Activated naive CD4-positive, alpha-beta T cell (primary cell): Measurements from ENCODE around the gene FADS2.

Experiments used
- DNase-seq, 4 experiments: peaks; one replicate each; lab custom pipeline; 2025; lab: John Stamatoyannopoulos, UW

The FADS2 gene

DNA sequence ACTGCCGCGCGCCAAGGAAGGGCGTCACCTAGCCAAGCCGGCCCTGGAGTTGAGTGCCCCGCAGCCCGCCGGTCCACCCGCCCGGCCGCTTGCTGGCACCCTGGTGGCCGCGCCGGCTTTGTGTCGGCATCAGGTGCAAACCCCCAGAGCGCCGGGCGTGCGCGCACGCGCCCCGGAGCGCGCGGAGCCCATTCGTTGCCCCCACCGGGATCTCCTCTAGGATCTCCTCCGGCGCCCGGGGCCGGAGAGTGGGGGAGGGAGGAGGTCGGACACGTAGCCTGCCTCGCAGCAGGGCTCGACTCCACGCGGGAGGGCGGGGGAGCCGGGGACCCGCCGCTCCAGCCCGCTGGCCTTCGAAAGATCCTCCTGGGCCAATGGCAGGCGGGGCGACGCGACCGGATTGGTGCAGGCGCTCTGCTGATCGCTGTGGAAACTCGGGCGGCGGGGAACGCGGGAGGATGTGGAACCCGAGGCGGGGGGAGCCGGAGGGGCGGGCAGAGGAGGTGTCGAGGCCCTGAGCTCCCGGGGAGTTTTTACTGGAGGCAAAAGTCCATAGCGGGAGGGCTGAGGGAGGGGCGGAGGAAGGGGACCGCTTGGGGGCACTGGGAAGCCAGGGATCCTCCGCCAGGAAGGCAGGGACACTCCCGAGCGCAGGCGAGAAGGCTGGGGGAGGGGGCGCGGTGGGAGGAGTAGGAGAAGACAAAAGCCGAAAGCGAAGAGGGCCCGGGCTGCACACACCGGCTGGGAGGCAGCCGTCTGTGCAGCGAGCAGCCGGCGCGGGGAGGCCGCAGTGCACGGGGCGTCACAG, at the start of gene FADS2:
Gene FADS2 (plus strand): TSS at position 730 of the 808 bp plus-strand sequence. CDS start 91 bp downstream, outside the sequence.
- peak in 2 of 4 experiments; percentile 36 to 42 for DNase-seq

DNA sequence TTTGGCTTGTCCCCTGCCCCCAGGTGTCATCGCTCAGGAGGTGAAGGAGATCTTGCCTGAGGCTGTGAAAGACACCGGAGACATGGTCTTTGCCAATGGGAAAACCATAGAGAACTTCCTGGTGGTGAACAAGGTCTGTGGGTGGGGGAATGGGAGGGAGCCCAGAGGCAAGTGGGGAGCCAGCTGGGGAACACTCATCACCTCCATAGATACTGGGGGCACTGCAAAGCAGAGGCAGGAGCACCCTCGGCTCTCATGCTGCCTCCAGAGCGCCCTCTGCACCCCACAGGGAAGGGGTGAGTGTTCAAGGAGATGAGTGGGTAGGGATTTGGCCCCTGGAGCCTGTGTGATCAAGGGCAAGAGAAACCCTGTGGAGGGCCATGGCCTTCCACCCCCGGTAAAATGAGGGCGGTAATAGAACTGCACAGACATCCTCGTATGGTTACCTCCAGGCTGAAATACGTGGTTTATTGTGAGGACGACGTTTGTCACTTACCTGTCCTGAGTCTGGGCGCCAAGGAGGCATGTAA, 49.7 kb upstream of the FADS2 start:
- no peak for DNase-seq

DNA sequence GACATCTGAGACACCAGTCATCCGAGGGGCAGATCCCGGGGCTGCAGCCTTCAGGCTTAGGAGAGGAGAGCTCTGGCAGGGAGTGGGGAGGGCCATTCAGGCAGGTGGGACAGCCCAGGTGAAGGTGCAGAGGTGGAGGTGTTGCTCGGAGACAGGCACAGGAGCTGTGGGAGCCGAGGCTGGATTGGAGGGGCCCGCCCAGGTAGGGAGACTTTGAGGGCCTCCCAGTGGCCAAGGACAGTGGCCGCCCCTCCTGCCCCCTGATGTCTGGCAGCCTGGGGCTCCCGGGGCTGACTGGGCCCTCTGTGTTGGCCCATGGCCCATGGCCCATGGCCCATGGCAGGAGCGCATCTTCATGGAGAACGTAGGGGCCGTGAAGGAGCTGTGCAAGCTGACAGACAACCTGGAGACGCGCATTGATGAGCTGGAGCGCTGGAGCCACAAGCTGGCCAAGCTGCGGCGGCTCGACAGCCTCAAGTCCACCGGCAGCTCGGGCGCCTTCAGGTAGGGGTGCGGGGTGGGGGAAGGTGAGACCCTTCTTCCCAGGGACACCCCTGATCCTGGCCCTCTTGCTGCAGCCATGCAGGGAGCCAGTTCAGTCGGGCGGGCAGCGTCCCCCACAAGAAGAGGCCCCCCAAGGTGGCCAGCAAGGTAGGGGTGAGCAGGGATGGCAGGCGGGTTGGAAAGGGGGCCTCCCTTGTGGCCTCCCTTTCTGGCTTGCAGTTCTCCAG, 49.0 kb upstream of the FADS2 start:
- DNase-seq, result no peak

DNA sequence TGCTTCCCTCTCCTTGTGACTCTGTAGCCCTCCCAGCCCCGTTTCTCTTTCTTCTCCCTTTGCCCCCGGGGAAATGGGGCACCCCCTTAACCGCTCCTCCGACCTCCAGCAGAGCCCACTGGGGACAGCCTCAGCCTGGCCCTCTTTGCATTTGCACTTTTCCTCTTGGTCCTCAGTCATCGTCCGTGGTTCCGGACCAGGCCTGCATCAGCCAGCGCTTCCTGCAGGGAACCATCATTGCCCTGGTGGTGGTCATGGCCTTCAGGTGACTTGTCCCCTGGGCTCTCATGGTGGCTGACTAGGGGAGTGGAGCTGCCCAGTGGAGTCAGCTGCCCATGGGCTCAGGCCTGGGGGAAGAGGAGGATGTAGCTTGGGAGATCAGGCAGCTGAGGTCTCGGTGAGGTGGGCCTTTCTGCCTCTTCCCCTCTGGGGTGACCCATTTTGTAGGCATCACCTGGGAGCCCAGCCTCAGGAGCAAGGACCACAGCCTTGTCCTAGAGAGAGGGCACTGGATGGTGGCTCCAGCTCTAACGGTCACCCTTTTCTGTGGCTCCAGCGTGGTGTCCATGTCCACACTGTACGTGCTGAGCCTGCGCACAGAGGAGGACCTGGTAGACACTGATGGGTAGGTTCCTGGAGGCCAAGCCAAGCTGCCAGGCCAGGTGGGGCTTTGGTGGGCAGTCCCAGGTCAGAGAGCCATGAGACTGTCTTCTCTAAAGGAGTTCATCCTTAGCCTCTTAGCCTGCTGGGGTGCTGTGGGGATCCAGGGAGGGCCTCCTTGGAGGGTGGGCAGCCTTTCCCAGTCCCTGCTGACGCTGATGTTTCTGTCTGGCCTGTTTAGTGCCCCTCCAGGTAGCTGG, 48.2 kb upstream of the FADS2 start:
- DNase-seq, result no peak

DNA sequence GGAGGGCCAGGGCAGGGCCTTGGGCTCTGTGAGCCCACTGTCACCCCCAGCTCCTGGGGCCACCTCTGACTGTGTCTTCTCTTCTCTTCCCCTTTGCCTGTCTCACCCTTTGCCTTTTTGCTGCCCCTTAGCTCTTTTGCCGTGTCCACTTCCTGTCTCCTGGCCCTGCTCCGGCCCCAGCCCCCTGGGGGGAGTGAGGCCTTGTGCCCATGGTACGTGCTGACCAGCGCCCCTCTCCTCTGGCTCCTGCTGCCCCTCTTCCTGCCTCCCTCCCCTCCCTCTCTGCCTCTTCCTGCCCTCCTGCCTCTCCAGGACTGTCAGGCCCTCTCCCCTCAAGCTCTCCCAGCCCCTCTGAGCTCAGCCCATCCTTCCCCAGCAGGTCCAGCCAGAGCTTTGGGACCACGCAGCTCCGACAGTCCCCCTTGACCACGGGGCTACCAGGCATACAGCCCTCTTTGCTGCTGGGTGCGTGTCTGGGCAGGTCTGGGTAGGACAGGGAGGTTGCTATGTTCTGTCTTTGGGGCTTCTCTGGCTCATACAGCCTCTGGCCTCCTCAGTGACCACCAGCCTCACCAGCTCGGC, 47.4 kb upstream of the FADS2 start:
- no peak for DNase-seq

DNA sequence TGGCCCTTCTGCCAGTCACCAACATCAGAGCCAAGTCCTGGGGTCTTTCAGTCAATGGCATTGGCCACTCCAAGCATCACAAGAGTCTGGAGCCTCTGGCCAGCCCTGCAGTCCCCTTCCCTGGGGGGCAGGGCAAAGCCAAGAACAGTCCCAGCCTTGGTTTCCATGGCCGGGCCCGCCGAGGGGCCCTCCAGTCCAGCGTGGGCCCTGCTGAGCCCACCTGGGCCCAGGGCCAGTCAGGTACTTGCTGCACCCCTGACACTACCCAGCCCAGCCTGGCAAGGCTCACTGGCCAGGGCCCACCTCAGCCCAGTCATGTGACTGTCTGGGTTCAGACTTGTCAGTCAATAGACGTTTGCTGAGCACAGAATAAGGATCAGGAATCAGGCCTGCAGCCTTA, 46.5 kb upstream of the FADS2 start:
- DNase-seq, result no peak

DNA sequence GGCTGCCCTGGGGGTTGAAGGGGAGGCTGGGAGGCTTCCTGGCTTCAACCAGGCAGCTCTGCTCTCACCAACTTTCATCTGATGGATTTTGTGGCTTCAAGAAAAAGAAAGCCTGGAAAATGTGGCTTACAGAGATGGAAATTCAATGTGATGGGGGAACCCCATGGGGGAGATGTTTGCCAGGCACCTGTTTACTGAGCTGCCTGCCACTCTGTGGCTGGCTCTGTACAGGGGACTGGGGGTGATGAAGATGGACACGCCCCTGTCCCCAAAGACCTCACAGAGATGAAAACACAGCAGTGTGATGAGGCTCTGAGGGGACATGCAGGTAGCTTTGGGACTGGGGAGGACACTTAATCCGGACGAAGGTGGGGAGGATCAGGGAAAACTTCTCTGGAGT, 45.8 kb upstream of the FADS2 start:
- DNase-seq, result no peak

DNA sequence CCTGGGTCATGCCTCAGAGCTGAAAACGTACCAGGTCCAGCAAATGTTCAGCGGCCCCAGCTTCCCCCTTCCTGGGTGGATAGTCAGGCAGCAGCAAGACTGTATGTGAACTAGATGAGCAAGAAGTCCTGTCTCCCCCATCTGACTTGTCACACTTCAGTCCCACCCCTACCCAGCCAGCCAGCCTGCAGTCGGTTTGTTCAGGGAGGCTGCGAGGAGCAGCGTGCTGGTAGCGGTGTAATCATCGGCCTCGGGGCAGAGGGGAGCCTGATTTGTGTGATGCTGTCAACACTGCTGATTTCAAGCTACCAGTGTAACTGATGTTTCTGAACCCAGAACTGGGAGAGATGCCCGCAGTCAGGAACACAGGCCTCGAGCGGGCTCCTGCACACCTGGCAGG, 45.3 kb upstream of the FADS2 start:
- no peak for DNase-seq

DNA sequence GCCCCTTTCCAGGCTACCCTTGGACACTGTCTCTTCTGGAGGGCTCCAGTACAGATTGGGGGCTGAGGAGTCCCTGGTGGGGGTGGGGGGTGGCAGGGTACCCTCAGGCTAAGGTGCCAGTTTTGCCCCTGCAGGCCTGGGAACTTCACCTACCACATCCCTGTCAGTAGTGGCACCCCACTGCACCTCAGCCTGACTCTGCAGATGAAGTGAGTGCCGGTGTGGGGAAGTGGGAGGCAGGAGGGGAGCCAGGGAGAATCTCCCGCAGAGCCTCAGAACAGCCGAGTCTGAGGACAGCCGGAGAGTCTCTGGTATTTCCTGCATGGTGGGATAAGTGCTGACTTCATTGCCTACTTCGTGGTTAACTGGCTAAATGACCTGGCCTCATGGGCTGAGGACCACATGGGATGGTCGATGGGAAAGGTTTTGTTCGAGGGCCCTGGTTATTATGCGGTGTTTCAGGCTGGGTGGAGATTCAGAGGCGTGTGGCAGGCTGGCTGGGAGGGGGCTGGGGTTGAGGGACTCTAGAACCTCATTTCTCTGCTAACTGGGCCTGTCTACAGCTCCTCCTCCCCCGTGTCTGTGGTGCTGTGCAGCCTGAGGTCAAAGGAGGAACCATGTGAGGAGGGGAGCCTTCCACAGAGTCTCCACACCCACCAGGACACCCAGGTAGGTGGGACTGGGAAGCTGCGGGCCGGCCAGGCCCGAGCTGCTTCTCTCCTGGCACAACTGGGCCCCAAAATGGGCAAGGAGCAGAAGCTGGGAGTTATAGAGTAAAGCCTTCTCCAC, 44.2 kb upstream of the FADS2 start:
- DNase-seq, result no peak

DNA sequence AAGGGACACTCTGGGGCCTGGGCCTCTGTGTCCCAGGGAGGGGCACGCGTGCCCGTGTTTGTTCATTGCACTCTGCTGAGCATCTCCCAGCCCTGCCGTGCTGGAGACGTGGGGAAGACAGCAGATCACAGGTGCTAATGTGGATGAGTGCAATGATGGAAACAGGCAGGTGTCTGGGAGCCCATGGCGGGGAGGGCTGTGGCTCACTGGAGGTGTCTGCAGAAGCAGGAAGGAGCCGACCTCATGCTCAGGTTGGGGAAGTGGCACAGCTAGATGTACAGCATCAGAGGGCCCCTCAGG, 43.6 kb upstream of the FADS2 start:
- DNase-seq, result no peak

DNA sequence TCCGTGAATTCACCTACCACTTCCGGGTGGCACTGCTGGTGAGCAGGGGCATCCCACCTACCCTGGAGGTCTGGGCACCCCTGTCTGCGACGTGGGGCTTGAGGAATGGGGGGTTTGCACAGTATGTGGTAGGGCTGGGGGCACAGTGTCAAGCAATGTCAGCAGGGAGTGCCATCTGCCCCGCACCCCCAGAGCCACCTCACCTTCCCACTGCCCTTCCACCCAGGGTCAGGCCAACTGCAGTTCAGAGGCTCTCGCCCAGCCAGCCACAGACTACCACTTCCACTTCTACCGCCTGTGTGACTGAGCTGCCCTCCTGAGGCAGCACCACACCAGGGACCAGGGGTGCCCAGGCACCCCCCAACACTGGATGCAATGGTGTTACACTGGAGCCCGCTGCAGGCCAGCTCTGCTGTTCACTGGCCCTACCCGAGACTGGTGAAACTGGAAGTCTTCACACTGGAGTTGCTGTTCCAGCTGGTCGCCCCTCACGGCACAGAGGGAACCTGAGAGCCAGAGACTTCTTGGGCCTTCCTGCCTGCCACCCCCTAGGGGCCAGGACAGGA, 42.2 kb upstream of the FADS2 start:
- DNase-seq, result no peak

DNA sequence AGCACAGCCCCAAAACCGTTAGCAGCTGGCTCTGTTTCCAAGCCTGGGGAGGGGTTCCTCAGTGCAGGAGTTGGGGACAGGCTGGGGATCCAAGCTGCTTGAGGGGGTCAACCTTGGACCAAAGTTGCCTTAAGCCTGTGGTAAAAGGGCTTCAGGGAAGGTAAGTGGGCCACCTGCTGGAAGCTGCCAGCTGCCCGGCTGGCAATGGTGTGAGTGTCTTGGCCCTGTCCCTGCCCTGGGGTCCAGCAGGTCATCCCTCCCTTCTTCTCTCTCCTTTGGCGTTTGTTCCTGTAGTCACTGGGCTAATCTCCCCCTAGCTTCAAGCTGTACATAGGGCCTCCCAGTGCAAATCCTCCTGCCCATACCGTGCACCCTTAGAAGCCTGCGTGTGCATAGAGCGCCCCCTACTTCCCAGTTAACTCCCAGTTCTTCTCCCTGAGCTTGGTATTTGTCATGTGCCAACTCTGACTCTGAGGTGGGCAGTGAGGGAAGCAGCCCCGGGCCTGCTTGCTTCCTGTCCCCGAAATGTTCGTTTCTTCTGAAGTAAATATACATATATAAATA, 40.1 kb upstream of the FADS2 start:
- no peak for DNase-seq

DNA sequence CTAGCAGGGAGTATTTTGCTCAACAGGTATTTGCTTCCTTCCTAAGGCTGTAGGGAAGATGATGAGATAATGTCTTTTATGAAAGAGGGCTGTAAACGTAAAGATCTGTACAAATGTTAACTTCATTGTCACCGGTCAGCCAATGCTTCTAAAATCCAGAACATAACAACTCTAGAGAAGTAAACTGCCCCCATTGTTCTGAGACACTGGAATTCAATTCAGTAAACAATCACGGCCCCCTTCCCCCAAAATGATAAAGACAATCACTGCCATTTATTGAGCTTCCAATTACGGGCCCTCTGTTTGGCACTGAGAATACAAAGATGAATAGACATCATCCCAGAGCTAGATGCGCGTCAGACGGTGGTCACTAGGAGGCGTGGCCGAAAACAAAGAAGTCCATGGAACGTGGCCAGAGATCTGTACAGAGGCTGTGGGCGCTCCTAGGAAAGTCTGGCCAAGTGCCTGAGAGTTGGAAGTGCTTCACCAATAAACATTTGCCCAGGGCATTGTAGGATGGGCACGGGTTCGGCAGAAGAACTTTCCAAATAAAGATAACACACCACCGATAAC, 36.3 kb upstream of the FADS2 start:
- no peak for DNase-seq

DNA sequence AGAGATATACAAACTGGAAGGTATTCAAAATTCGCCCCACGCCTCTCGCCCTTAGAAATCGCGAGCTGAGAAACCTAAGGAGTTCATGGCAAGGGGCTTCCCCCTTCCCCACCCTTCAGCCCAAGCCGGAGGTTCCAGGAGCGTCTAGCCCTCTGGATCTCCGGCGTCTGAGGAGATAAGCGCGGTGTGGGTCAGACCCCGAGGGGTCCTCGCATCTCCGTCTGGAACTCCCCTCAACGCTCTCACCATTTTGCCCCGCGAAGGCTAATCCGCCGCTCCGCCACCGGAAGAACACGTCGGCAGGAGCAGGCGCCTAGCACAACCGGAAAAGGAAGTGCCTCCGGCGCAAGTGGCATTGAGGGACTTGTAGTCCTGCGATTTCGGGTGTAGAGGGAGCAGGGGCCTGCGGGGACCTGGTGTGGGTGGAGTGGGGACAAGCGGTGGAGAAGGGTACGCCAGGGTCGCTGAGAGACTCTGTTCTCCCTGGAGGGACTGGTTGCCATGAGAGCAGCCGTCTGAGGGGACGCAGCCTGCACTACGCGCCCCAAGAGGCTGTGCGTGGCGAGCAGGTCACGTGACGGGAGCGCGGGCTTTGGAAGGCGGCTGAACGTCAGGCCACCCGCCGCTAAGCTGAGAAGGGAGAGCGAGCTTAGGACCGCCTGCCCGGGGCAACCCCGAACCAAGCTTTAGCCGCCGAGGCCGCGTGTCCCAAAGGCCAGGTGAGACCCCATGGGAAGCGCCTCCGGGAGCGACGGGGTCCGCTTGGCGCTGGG, 35.6 kb upstream of the FADS2 start, which contains the start of the genes FEN1 and TMEM258:
Gene FEN1 (plus strand): TSS at position 602 of the 773 bp plus-strand sequence. CDS start 2,451 bp downstream, outside the sequence.
Gene TMEM258 (minus strand): TSS at position 290 of the 773 bp plus-strand sequence. CDS start 41 bp downstream, at position 249.
- peak; percentile 76 to 90 (median 78) for DNase-seq

DNA sequence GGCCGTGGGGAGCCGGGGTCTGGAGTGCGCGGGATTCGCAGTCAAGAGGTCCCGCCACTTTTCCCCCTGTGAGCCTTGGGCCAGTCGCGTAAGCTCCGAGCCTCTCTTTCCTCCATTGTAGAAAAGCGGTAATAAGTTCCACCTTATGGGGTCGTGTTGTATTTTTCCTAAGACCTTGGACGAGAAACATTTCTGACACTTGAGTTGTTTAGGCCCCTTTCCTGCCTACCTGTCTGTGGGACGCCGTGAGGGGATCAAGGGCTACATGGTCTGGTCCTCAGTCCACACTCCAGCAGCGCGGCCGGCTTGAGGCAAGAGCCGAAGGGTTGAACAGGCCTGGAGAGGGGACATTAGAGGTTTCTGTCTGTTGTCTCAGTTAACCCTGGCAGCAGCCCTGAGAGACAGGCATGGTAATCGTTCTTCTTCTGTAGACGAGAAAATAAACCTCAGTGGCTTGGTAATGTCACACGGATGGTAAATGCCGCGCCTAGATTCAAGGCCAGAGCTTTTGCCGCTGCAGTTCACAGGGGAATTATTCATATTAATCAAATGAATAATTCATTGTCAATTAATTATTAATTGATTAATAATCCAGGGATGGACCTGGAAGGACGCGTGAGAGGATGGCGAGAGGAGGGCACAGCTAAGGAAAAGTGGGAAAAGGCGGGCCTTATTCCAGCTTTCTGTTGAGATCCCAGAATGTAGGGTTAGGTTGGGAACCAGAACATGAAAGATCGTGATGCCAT, 34.8 kb upstream of the FADS2 start:
- no peak for DNase-seq

DNA sequence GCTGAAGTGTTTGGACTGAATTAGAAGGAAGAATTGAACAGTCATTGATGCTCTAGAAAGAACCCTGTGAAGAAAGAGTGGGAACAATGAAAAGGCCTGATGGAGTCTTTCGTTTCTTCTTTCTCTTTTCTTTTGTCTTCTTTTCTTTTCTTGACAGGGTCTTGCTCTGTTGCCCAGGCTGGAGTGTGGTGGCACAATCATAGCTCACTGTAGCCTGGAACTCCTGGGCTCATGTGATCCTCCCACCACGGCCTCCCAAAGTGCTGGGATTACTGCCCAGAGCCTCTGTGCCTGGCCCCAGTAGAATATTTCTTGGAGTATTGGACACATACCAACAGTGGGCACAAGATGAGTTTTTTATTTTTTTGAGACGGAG, 34.3 kb upstream of the FADS2 start:
- no peak for DNase-seq

DNA sequence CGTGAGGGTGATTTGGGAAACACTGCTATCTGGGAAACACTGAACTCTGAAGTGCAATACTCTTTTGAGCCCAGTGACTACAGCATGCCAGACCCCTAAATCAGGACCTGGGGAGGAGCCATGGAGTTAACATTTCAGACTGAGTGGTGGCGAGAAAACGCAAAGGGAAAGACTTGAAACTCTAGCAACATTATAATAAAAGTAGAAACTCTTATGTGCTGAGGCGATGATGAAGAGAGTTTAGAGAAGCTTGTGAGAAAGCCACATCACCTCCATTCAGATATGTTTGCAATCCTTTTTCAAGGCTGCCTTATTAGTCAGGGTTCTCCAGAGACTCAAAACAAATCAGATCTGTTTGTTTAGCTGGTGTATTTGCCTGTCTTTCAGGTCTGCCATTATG, 33.5 kb upstream of the FADS2 start:
- DNase-seq, result no peak

DNA sequence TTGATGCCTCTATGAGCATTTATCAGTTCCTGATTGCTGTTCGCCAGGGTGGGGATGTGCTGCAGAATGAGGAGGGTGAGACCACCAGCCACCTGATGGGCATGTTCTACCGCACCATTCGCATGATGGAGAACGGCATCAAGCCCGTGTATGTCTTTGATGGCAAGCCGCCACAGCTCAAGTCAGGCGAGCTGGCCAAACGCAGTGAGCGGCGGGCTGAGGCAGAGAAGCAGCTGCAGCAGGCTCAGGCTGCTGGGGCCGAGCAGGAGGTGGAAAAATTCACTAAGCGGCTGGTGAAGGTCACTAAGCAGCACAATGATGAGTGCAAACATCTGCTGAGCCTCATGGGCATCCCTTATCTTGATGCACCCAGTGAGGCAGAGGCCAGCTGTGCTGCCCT, 32.6 kb upstream of the FADS2 start:
- DNase-seq, result no peak
